Breast epithelium (tissue), 4 donors: ENCODE data around the gene OR4E2. TPM values are rescaled to one million over a fixed set of nuclear protein-coding genes. Genes with fewer than 3 reads are reported as not detected.

Experiments
- DNase-seq, 2 donors: peaks; one replicate each; pipeline ENCODE4 v3.0.0-alpha.2; 2019; ENCODE audit warnings: low spot score in 2 of 2
- H3K27ac ChIP-seq, 2 donors: fragments of 200-600 bp; sonication (generic) in 1 of 2; one replicate each; pipeline ENCODE4 v1.5.1; 2016 to 2019; ENCODE audit warnings: mild to moderate bottlenecking in 1 of 2
- H3K27me3 ChIP-seq, 2 donors: fragments of 200-600 bp; sonication (generic) in 1 of 2; one replicate each; pipeline versions ENCODE4 v1.5.1 to v1.6.0; 2017 to 2019; ENCODE audit warnings: control low read depth in 1 of 2, mild to moderate bottlenecking in 1 of 2
- H3K36me3 ChIP-seq: fragments of 200-600 bp; one replicate; pipeline ENCODE4 v1.5.1; 2019
- H3K4me1 ChIP-seq, 2 donors: fragments of 200-600 bp; sonication (generic); one replicate each; pipeline ENCODE4 v1.5.1; 2016 to 2019; ENCODE audit warnings: control low read depth in 1 of 2
- H3K4me3 ChIP-seq, 3 donors: fragments of 200-600 bp; sonication (generic); 1 replicate in 2 of 3; 2 replicates in 1 of 3; pipeline ENCODE4 v1.5.1; 2016 to 2019; ENCODE audit warnings: mild to moderate bottlenecking in 3 of 3, moderate library complexity in 2 of 3
- H3K9me3 ChIP-seq, 2 donors: fragments of 200-600 bp; sonication (generic) in 1 of 2; one replicate each; pipeline ENCODE4 v1.5.1; 2016 to 2019; ENCODE audit warnings: control low read depth in 1 of 2
- POLR2A ChIP-seq: fragments of 450-650 bp; IDR thresholded peaks from one replicate; pipeline ENCODE4 v1.6.1; 2016; ENCODE audit warnings: antibody characterized with exemption, mild to moderate bottlenecking, moderate library complexity
- POLR2AphosphoS5 ChIP-seq, 3 donors: sonication (generic); formaldehyde crosslinking; IDR thresholded peaks; one replicate each; pipeline ENCODE4 v1.6.1; 2017; ENCODE audit warnings: antibody characterized with exemption in 3 of 3
- intact Hi-C: fragments of 100-400 bp; cut with DNase I; formaldehyde crosslinking; loops from one replicate; pipeline ENCODE4 v1.15.1; 2023; ENCODE audit warnings: low total_unique reads
- total RNA-seq, 3 donors: library from RNA; depleted of rRNA; stranded (reverse); fragments of >200 nt; gene quantifications; one replicate each; pipeline ENCODE4 v1.1.0, GENCODE V29; 2016
- TF ChIP-seq, protein P1 (sequence below), 3 donors: fragments of 450-650 bp; IDR thresholded peaks; one replicate each; pipeline ENCODE4 v1.5.1; 2016 to 2017; ENCODE audit warnings: antibody characterized with exemption in 3 of 3, mild to moderate bottlenecking in 3 of 3, moderate library complexity in 3 of 3

The OR4E2 gene
- total RNA-seq, 3 donors from 2014 or later, result not detected

DNA sequence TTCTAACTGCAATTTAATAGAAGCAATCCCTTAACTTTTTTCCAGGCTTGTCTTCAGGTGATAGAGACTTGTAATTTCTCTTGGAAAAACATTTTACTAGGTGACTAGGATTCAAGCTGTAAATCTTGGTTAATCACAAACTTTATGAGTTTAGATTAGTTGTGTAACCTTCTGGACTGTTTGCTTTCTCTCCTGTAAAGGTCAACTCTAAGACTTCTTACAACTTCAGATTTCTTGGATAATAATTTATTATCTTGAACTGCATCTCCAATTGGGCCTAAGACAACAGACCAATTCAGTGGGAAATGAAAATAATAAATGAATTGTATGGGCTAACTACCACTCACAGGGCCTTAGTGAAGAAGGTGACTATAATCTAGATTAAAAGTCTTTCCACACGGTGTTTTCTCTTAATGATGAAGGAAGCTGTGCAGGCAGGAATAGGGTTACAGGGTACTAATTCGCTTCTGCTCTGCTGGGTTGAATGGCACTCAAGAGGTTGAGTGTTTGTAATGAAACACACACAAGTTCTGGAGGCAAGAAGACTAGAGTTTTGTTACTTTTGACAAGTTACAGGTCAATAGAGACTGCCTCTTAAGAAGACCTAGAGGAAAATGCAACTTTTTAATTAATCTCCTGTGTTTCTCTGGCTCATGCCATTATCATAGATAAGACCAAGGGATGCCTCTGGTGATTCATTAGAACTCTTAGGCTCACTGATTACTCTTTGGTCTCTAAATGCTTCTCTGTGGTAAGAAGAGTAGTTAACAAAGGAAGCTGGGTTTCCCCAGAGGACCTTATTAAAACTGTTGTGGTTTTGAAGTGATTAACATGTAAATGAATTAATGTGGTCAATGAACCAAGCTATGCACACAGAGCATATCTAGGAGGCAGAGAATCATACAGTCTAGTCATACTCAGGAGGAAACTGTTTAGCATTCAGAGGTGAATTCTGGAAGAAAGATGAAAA, 50.0 kb downstream of the OR4E2 start:
- intact Hi-C loops, result no loop called here
- DNase-seq, result no peak
- Histone ChIP-seq H3K9me3 (peaks cover 0 to 8% of the 10 kb centered on the region in 2 donors), H3K27ac (no peak overlapping the region), H3K4me3 (no peak overlapping the region), H3K4me1 (no peaks in the 10 kb centered on the region), H3K36me3 (no peaks in the 10 kb centered on the region), H3K27me3 (no peaks in the 10 kb centered on the region)
- no peak for TF ChIP-seq POLR2A
- TF ChIP-seq, protein P1, sequence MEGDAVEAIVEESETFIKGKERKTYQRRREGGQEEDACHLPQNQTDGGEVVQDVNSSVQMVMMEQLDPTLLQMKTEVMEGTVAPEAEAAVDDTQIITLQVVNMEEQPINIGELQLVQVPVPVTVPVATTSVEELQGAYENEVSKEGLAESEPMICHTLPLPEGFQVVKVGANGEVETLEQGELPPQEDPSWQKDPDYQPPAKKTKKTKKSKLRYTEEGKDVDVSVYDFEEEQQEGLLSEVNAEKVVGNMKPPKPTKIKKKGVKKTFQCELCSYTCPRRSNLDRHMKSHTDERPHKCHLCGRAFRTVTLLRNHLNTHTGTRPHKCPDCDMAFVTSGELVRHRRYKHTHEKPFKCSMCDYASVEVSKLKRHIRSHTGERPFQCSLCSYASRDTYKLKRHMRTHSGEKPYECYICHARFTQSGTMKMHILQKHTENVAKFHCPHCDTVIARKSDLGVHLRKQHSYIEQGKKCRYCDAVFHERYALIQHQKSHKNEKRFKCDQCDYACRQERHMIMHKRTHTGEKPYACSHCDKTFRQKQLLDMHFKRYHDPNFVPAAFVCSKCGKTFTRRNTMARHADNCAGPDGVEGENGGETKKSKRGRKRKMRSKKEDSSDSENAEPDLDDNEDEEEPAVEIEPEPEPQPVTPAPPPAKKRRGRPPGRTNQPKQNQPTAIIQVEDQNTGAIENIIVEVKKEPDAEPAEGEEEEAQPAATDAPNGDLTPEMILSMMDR (IDR thresholded peaks at IDR 0.05), result no peak
- TF ChIP-seq POLR2AphosphoS5 (IDR thresholded peaks at IDR 0.05), result no peak

DNA sequence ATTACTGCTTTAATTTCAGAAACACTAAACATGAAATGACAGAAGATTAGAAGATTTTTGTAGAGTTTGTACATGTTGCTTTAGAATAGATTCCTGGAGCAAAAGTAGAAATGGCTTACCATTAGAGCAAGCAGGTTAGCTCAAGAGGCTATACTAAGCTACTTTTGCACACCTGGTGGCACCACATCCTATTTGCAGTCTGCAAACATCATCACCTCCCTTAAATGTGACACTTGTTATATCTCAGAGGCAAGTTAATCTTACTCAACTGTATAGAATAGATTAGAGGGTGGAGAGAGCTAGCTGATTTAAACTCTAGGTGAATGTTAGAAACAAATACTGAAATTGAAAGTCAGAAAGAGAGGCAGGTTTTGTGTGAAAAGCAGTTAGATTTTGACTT, 50.7 kb downstream of the OR4E2 start:
- DNase-seq, result no peak
- Histone ChIP-seq H3K27me3 (no peaks in the 10 kb centered on the region), H3K4me3 (no peak overlapping the region), H3K27ac (no peak overlapping the region), H3K9me3 (peaks cover 0 to 8% of the 10 kb centered on the region in 2 donors), H3K36me3 (no peaks in the 10 kb centered on the region), H3K4me1 (no peaks in the 10 kb centered on the region)
- intact Hi-C loops, result no loop called here
- TF ChIP-seq POLR2AphosphoS5 (IDR thresholded peaks at IDR 0.05) (no peak), POLR2A (no peak)
- TF ChIP-seq, protein P1 (IDR thresholded peaks at IDR 0.05), result no peak

DNA sequence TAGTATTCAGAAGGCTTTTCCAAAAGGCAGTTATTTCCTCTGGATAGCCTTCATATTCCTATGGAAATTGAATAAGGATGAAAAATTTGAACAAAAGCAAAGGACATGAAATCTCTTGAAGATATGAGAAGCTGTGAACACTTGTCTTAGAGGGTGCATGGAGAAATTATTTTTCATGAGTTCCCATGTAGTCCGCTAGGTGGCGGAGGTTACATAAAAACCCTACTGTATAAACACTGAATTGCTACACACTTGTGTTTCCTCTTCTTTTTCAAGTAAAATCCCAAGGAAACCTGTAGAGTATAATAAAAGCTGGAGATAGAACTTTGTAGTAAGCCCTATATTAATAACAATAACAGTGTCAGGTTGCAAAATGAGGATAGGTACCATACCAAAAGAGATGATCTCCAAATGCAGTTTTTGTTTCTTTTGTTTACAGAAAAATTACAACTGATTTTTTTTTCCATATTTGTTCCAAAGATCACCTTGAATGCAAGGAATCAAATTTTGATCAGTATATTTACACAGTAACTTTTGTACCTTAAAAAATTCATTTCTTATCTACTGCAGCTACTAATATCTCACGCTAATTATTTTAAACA, 57.8 kb downstream of the OR4E2 start:
- no peak for TF ChIP-seq POLR2AphosphoS5 (IDR thresholded peaks at IDR 0.05)
- TF ChIP-seq, protein P1 (IDR thresholded peaks at IDR 0.05), result peak; percentile 49 to 56 (median 53)
- Histone ChIP-seq H3K27me3 (no peaks in the 10 kb centered on the region), H3K4me1 (no peaks in the 10 kb centered on the region), H3K9me3 (peaks cover 0 to 6% of the 10 kb centered on the region in 2 donors), H3K36me3 (no peaks in the 10 kb centered on the region), H3K27ac (no peak overlapping the region), H3K4me3 (no peak overlapping the region)
- no peak for DNase-seq
- intact Hi-C loops, result no loop called here

DNA sequence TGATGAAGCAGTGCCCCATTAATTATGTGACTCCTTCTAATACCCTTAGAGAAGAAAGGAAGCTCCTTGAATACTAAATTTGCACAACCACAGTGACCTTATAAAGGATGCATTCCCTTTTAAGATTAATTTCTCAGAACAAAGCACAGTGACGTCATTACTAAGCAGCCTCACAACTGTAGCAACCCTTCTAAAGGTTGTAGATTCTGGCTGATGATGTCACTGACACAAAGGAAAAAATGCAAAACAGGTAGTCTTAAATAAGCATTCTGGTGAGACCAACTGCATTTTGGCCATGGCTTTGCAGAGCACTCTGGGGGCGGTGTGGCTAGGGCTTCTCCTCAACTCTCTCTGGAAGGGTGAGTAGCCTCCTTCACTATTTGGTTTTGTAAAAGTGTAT, 58.4 kb downstream of the OR4E2 start:
- Histone ChIP-seq H3K4me3 (no peak overlapping the region), H3K4me1 (no peaks in the 10 kb centered on the region), H3K27ac (no peak overlapping the region), H3K36me3 (no peaks in the 10 kb centered on the region), H3K9me3 (peaks cover 0 to under 1% of the 10 kb centered on the region in 2 donors), H3K27me3 (no peaks in the 10 kb centered on the region)
- TF ChIP-seq, protein P1 (IDR thresholded peaks at IDR 0.05), result no peak
- no peak for DNase-seq
- intact Hi-C loops, result no loop called here

DNA sequence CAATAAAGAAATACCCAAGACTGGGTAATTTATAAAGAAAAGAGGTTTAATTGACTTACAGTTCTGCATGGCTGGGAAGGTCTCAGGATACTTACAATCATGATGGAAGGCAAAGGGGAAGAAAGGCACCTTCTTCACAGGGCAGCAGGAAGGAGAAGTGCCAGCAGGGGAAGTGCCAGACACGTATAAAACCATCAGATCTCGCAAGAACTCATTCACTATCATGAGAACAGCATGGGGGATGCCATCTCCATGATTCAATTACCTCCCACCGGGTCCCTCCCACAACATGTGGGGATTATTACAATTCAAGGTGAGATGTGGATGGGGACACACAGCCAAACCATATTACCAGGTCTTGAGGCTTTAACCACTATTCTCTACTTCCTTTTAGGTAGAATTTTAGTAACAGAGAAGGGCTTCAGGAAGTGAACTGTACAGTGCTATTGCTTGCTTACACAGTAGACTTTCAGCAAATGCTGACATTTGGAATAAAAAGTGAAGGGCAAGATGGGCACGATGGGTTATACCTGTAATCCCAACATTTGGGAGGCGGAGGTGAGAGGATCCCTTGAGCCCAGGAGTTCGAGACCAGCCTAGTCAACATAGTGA, 60.8 kb downstream of the OR4E2 start:
- intact Hi-C loops, result no loop called here
- no peaks in the 10 kb centered on the region for H3K9me3 ChIP-seq
- no peak for TF ChIP-seq POLR2A
- TF ChIP-seq, protein P1 (IDR thresholded peaks at IDR 0.05), result no peak
- TF ChIP-seq POLR2AphosphoS5 (IDR thresholded peaks at IDR 0.05), result no peak
- no peak overlapping the region for H3K4me3 ChIP-seq
- H3K27me3 ChIP-seq, result no peaks in the 10 kb centered on the region
- H3K36me3 ChIP-seq, result no peaks in the 10 kb centered on the region
- no peak overlapping the region for H3K27ac ChIP-seq
- DNase-seq, result no peak
- H3K4me1 ChIP-seq, result no peaks in the 10 kb centered on the region
